CD14-positive monocyte (primary cell): ENCODE measurements around the gene COQ9. TPM values are rescaled to one million over a fixed set of nuclear protein-coding genes. Genes with fewer than 3 reads are reported as not detected.

Experiments
- DNase-seq, 3 donors: peaks; one replicate each; pipeline ENCODE4 v3.0.0-alpha.2; 2011 to 2022
- H2AFZ ChIP-seq: 2 replicates; pipeline ENCODE4 v1.6.0; 2012; ENCODE audit warnings: mild to moderate bottlenecking, low read depth, low read length, inconsistent platforms; ENCODE audit not compliant: insufficient read depth, poor library complexity, severe bottlenecking
- H3K27ac ChIP-seq, 2 donors: 1 replicate in 1 of 2; 2 replicates in 1 of 2; pipeline ENCODE4 v1.5.1; 2012 to 2013; ENCODE audit warnings: low read length in 2 of 2, control low read depth in 1 of 2, inconsistent platforms in 1 of 2, low read depth in 1 of 2, mild to moderate bottlenecking in 1 of 2
- H3K27me3 ChIP-seq, 2 donors: one replicate each; pipeline versions ENCODE4 v1.6.0 to v1.6.1; 2011 to 2013; ENCODE audit warnings: low read length in 2 of 2; ENCODE audit not compliant: control insufficient read depth in 2 of 2, insufficient read depth in 2 of 2
- H3K36me3 ChIP-seq, 2 donors: replicated peaks in 1 of 2; 1 replicate in 1 of 2; 2 replicates in 1 of 2; pipeline versions ENCODE4 v1.5.1 to v1.6.1; 2012 to 2013; ENCODE audit warnings: low read length in 2 of 2, control low read depth in 1 of 2, inconsistent platforms in 1 of 2, mild to moderate bottlenecking in 1 of 2; ENCODE audit not compliant: insufficient read depth in 2 of 2, control insufficient read depth in 1 of 2
- H3K4me1 ChIP-seq, 2 donors: 1 replicate in 1 of 2; 2 replicates in 1 of 2; pipeline versions ENCODE4 v1.5.1 to v1.6.1; 2012 to 2013; ENCODE audit warnings: low read length in 2 of 2, control low read depth in 1 of 2, inconsistent platforms in 1 of 2, mild to moderate bottlenecking in 1 of 2, moderate library complexity in 1 of 2; ENCODE audit not compliant: insufficient read depth in 2 of 2, control insufficient read depth in 1 of 2
- H3K4me2 ChIP-seq: replicated peaks from 2 replicates; pipeline ENCODE3; 2012; ENCODE audit warnings: low read length, moderate library complexity, mild to moderate bottlenecking; ENCODE audit not compliant: poor library complexity, severe bottlenecking; ENCODE audit errors: extremely low read depth
- H3K4me3 ChIP-seq, 3 experiments: fragments of 200-600 bp in 1 of 3; sonication (generic) in 1 of 3; replicated peaks in 1 of 3; 1 replicate in 2 of 3; 2 replicates in 1 of 3; pipeline ENCODE4 v1.5.1; 2011 to 2013; ENCODE audit warnings: low read length in 3 of 3, mild to moderate bottlenecking in 3 of 3, control low read depth in 2 of 3, low read depth in 2 of 3, inconsistent platforms in 1 of 3, moderate library complexity in 1 of 3
- H3K79me2 ChIP-seq: 2 replicates; pipeline ENCODE4 v1.6.0; 2012; ENCODE audit warnings: mild to moderate bottlenecking, control low read depth, inconsistent platforms, low read length, moderate library complexity; ENCODE audit not compliant: insufficient read depth
- H3K9ac ChIP-seq: 2 replicates; pipeline ENCODE4 v1.6.0; 2017; ENCODE audit warnings: low read length, mild to moderate bottlenecking; ENCODE audit not compliant: insufficient read depth, poor library complexity, severe bottlenecking
- H3K9me3 ChIP-seq, 2 donors: replicated peaks in 1 of 2; 1 replicate in 1 of 2; 2 replicates in 1 of 2; pipeline versions ENCODE4 v1.5.1 to v1.6.1; 2012 to 2013; ENCODE audit warnings: low read length in 2 of 2, control low read depth in 1 of 2; ENCODE audit not compliant: control insufficient read depth in 1 of 2, insufficient read depth in 1 of 2
- H4K20me1 ChIP-seq: 2 replicates; pipeline ENCODE4 v1.6.0; 2012; ENCODE audit warnings: mild to moderate bottlenecking, low read length, control low read depth, moderate library complexity; ENCODE audit not compliant: insufficient read depth
- H3K27ac Mint-ChIP-seq, 7 donors: one replicate each; pipeline ENCODE4 v1.8.0; 2020; ENCODE audit warnings: mild to moderate bottlenecking in 7 of 7, mixed read lengths in 7 of 7, moderate library complexity in 6 of 7, inconsistent platforms in 2 of 7
- H3K27me3 Mint-ChIP-seq, 3 donors: one replicate each; pipeline ENCODE4 v1.8.0; 2021 to 2022; ENCODE audit warnings: low read depth in 3 of 3, mild to moderate bottlenecking in 3 of 3, mixed read lengths in 3 of 3, moderate library complexity in 3 of 3, inconsistent platforms in 1 of 3
- H3K36me3 Mint-ChIP-seq, 2 donors: one replicate each; pipeline ENCODE4 v1.8.0; 2020; ENCODE audit warnings: mixed read lengths in 2 of 2, inconsistent platforms in 1 of 2, mild to moderate bottlenecking in 1 of 2
- H3K4me1 Mint-ChIP-seq: one replicate; pipeline ENCODE4 v1.8.0; 2020; ENCODE audit warnings: mild to moderate bottlenecking, mixed read lengths
- H3K4me3 Mint-ChIP-seq, 2 donors: one replicate each; pipeline ENCODE4 v1.8.0; 2020; ENCODE audit warnings: mild to moderate bottlenecking in 2 of 2, mixed read lengths in 2 of 2, moderate library complexity in 1 of 2
- H3K9me3 Mint-ChIP-seq, 7 donors: one replicate each; pipeline ENCODE4 v1.8.0; 2020 to 2022; ENCODE audit warnings: mixed read lengths in 7 of 7, mild to moderate bottlenecking in 6 of 7, moderate library complexity in 6 of 7, inconsistent platforms in 2 of 7
- WGBS: methylation state at CpG from one replicate; pipeline ENCODE4 v1.1.5; 2013; ENCODE audit warnings: missing lambda C conversion rate; ENCODE audit not compliant: insufficient coverage; 5-methylcytosine and 5-hydroxymethylcytosine counted together
- intact Hi-C, 2 donors: fragments of 100-400 bp; cut with micrococcal nuclease; formaldehyde crosslinking; loops; one replicate each; pipeline versions ENCODE4 v1.15.0 to v1.15.1; 2023
- polyA plus RNA-seq, 3 donors: library from polyadenylated mRNA; depleted of rRNA in 1 of 3; unstranded in 2 of 3; stranded (reverse) in 1 of 3; fragments of 300-500 nt in 2 of 3; fragments of >200 nt in 1 of 3; fragmentation: Illumina TruSeq in 2 of 3; gene quantifications; 1 replicate in 2 of 3; 2 replicates in 1 of 3; pipeline ENCODE4 v1.2.3, GENCODE V29; 2012 to 2021
- TF ChIP-seq, protein P1 (sequence below): fragments of 200-600 bp; IDR thresholded peaks from one replicate; pipeline ENCODE4 v1.8.0; 2022; ENCODE audit warnings: antibody characterized with exemption, mild to moderate bottlenecking

COQ9 gene
- polyA plus RNA-seq, 3 donors = 32.7 to 47.8 (median 38.4) TPM

- Histone ChIP-seq H2AFZ (peak overlapping the region; percentile 96), H3K4me2 (peak overlapping the region; percentile 85)
Measured at GRCh38 chr16:57419506-57419905, 27.8 kb upstream of the COQ9 start.

DNA sequence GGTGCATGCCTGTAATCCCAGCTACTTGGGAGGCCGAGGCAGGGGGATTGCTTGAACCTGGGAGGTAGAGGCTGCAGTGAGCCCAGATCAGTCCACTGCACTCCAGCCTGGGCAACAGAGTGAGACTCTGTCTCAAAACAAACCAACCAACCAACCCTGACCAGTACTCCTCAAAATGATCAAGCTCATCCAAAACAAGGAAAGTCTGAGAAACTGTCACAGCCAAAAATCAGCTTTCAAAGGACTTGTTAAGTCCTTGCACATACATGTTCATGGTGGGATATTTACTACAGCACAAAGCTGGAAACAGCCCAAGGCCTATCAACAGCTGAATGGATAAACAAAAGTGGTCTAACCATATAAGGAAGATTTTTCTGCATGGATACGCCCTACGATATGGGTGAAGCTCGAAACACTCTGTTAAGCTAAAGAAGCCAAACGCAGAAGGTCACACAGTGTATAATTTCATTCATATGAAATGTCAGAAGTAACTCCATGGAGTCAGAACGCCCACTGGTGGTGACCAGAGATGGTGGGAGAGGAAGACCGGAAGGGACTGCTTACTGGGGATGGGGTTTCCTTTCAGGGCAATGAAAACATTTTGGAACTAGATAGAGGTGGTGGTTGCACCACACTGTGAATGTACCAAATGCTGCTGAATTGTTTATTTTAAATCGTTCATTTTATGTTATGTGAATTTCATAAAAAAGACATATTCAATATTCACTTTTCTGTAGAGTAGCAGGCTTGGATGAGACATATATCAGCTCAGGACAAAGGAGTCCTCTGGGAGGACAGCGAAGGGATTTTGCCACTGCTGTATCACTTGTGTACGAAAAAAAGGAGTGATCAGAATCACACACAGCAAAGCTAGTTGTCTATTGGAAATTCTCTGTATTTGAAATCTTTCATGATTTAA, 25.0 kb upstream of the COQ9 start:
- Histone ChIP-seq H2AFZ (no peak overlapping the region), H3K27me3 (no peaks in the 10 kb centered on the region), H3K27ac (no peak overlapping the region), H3K9me3 (no peaks in the 10 kb centered on the region), H3K4me1 (peaks cover 9 to 12% of the 10 kb centered on the region in 2 donors), H3K79me2 (no peaks in the 10 kb centered on the region), H4K20me1 (no peaks in the 10 kb centered on the region), H3K36me3 (peaks cover 5 to 10% of the 10 kb centered on the region in 2 donors), H3K4me2 (no peak overlapping the region), H3K9ac (no peak overlapping the region), H3K4me3 (no peak overlapping the region)
- DNase-seq = peak in 1 of 3 donors; percentile 17
- peaks cover 0 to 2% (median 0%) of the 10 kb centered on the region in 7 donors for H3K9me3 Mint-ChIP-seq
- H3K27ac Mint-ChIP-seq = no peak overlapping the region
- peaks cover 4 to 13% of the 10 kb centered on the region in 2 donors for H3K36me3 Mint-ChIP-seq
- H3K4me3 Mint-ChIP-seq = no peak overlapping the region
- intact Hi-C loops = no loop called here
- 95% methylated on average over 4 of the region's 10 CpGs for WGBS
- H3K4me1 Mint-ChIP-seq = peaks cover 11% of the 10 kb centered on the region
- H3K27me3 Mint-ChIP-seq = peaks cover 2 to 3% (median 2%) of the 10 kb centered on the region in 3 donors
- TF ChIP-seq, protein P1, sequence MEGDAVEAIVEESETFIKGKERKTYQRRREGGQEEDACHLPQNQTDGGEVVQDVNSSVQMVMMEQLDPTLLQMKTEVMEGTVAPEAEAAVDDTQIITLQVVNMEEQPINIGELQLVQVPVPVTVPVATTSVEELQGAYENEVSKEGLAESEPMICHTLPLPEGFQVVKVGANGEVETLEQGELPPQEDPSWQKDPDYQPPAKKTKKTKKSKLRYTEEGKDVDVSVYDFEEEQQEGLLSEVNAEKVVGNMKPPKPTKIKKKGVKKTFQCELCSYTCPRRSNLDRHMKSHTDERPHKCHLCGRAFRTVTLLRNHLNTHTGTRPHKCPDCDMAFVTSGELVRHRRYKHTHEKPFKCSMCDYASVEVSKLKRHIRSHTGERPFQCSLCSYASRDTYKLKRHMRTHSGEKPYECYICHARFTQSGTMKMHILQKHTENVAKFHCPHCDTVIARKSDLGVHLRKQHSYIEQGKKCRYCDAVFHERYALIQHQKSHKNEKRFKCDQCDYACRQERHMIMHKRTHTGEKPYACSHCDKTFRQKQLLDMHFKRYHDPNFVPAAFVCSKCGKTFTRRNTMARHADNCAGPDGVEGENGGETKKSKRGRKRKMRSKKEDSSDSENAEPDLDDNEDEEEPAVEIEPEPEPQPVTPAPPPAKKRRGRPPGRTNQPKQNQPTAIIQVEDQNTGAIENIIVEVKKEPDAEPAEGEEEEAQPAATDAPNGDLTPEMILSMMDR = peak; percentile 23

More at GRCh38 chr16:57419506-57419905, 27.8 kb upstream of the COQ9 start:
- Histone ChIP-seq H3K4me3 (no peak overlapping the region), H3K36me3 (no peaks in the 10 kb centered on the region), H3K4me1 (peaks cover 20 to 24% of the 10 kb centered on the region in 2 donors), H3K9me3 (no peaks in the 10 kb centered on the region), H3K27me3 (no peaks in the 10 kb centered on the region), H3K27ac (peak overlapping the region in 1 of 2 donors; percentile 43), H4K20me1 (no peaks in the 10 kb centered on the region), H3K9ac (peak overlapping the region; percentile 65), H3K79me2 (no peaks in the 10 kb centered on the region)
- Mint-ChIP-seq H3K4me3 (no peak overlapping the region), H3K9me3 (peaks cover 0 to 2% (median 0%) of the 10 kb centered on the region in 7 donors), H3K36me3 (no peaks in the 10 kb centered on the region), H3K27ac (peak overlapping the region in 2 of 7 donors; percentile 62 to 72), H3K4me1 (peaks cover 19% of the 10 kb centered on the region), H3K27me3 (peaks cover 5 to 8% (median 7%) of the 10 kb centered on the region in 3 donors)
- intact Hi-C loops = no loop called here
- WGBS = 72% methylated on average over 3 of the region's 6 CpGs
- DNase-seq = no peak
- TF ChIP-seq, protein P1 = no peak
